GM12874 (cell line): Measurements from ENCODE around the gene ASB12.

ENCODE experiments used
- CTCF ChIP-seq: IDR thresholded peaks from 2 replicates; pipeline ENCODE4 v1.5.1; 2011; ENCODE audit warnings: low read depth, mild to moderate bottlenecking, control low read depth, low read length, moderate library complexity; ENCODE audit not compliant: insufficient read depth

ASB12 gene

GRCh38 chrX:64192040-64192439 is 38.4 kb downstream of the ASB12 start:
- no peak for TF ChIP-seq CTCF

- no peak for TF ChIP-seq CTCF
Measured at GRCh38 chrX:64191281-64192010, 39.0 kb downstream of the ASB12 start.

GRCh38 chrX:64190136-64190740 is 40.2 kb downstream of the ASB12 start:
- TF ChIP-seq CTCF, result no peak

GRCh38 chrX:64188901-64189300 is 41.5 kb downstream of the ASB12 start:
- TF ChIP-seq CTCF, result no peak

- TF ChIP-seq CTCF, result no peak
Measured at GRCh38 chrX:64187762-64188150, 42.7 kb downstream of the ASB12 start.

- no peak for TF ChIP-seq CTCF
Measured at GRCh38 chrX:64186974-64187761, 43.2 kb downstream of the ASB12 start.

- no peak for TF ChIP-seq CTCF
Measured at GRCh38 chrX:64184396-64184795, 46.0 kb downstream of the ASB12 start.
